NOMO-1 treated with dmso at 0.1 percent for 144 hours (cell line): ENCODE results near the gene SNX13.
"Not testable (repeated sequence)": the region's sequence is repeated elsewhere in the genome, so short reads cannot be mapped to it uniquely, and the experiment has no call there.

ENCODE experiments used
- DNase-seq: peaks from one replicate; lab custom pipeline; 2025; ENCODE audit not compliant: unreplicated experiment; lab: John Stamatoyannopoulos, UW

SNX13 gene

GRCh38 chr7:17915796-17916195 lies 24.5 kb downstream of the SNX13 start:
- DNase-seq = no peak

DNA sequence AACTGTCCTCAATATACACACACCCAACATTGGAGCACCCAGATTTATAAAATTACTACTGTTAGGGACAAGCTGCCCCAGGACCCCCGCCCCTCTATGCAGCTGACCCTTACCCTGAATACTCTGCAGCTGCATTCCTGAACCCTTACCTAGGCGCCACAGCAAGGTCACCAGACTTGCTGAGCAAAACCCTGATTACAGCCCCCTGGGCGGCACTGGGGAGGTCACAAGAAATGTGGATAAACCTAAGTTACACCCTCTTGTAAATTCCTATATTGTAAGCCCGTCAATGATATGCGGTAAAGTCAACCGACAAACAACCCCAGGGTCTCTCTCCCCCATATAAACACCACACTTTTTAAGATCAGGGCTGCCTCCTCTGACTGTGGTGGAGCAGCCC lies 25.1 kb downstream of the SNX13 start:
- DNase-seq = no peak

DNA sequence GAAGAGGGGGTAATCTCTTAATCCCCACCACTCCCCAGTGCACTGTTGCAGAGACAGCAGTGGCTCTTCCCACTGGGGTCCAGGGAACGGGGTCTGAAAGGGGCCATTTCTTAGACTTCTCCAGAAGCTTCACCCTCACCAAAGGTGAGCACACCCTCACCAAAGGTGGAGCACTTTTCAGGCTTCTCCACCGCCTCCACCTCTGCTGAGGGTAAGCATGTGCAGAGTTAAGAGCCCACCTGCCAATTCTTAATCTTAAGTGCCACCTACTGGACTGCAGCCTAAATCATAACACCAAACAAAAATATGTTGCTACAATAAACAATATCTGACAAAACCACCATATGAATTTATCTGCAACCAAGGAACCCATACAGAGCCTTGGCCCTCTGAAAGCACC lies 27.0 kb downstream of the SNX13 start:
- DNase-seq = no peak

- DNase-seq = no peak
Measured at GRCh38 chr7:17912536-17913235, 27.6 kb downstream of the SNX13 start.

DNA sequence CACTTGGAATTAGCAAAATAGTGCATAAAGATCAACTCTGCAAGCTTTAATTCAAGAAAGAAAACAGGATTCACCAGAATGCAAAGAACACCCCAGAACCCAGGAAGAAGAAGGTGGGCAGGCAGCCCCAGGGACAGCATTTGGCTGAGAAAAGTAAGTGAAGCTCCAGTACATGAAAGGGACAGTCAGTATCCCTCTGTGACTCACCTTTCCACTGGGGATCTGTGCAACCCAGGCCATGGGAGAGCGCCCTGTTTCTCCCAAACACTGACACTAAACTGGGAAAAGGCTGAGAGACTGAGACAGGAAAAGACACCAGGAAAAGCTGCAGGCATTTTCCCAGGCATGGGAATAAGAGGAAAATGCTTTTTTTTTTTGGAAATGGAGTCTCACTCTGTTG lies 28.2 kb downstream of the SNX13 start:
- no peak for DNase-seq

GRCh38 chr7:17910377-17910776 lies 29.9 kb downstream of the SNX13 start:
- no peak for DNase-seq

DNA sequence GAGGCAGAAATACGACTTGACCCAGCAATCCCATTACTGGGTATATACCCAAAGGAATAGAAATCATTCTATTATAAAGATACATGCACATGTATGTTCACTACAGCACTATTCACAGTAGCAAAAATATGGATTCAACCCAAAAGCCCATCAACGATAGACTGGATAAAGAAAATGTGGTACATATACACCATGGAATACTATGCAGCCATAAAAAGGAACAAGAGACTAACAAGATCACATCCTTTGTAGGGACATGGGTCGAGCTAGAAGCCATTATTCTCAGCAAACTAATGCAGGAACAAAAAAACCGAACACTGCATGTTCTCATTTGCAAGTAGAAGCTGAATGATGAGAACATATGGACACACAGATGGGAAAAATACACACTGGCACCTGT lies 31.0 kb downstream of the SNX13 start:
- not testable (repeated sequence) for DNase-seq

DNA sequence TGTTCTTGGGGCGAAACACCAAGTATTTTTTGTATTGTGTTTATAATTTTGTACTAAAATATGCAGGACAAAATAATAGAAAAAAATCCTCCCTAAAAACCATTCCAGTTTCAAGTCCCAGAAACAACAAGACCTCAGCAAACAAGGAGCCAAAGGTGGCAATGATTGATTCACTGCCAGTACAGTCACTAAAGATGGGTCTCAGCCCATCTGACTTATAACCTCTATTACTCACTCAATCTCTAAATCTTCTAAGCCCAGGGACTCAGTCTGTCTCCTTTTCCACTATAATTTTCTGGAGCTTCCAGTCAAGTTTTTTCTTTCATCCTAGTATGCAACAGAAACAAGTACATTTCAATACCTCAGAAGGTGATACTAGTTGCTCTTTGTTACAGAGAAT lies 33.3 kb downstream of the SNX13 start:
- DNase-seq = no peak

GRCh38 chr7:17903337-17903736 lies 37.0 kb downstream of the SNX13 start:
- no peak for DNase-seq

DNA sequence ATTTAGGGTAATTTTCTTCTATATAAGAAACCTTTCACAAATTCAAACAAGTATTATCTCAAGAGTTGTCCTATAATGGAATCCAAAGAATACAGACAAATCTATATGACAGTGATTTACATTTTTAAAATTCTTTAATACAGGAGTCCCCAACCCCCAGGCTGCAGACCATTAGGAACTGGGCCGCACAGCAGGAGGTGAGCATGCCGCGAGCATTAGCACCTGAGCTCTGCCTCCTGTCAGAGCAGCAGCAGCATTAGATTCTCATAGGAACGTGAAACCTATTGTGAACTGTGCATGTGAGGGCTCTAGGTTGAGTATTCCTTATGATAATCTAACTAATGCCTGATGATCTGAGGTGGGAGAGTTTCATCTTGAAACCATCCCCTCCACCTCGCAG lies 37.7 kb downstream of the SNX13 start:
- DNase-seq = no peak

GRCh38 chr7:17900464-17900863 lies 39.8 kb downstream of the SNX13 start:
- DNase-seq = no peak

DNA sequence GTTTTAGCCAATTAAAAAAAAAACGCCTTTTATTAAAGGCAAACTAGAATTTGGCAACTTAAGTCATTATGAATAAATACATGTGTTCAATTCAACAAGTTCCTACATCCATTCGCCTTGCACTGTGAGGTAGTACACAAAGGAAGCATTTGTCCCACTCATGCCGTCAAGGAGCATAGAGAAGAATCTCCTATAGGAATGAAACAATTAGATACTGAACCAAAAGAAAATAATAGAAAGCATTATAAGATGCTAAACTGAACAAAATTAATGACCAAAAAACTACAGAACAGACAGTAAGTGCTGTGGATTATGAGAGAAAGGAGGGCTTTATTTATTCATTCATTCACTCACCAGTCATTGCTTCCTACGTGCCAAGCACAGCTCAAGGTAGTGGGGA lies 42.2 kb downstream of the SNX13 start:
- DNase-seq = no peak

DNA sequence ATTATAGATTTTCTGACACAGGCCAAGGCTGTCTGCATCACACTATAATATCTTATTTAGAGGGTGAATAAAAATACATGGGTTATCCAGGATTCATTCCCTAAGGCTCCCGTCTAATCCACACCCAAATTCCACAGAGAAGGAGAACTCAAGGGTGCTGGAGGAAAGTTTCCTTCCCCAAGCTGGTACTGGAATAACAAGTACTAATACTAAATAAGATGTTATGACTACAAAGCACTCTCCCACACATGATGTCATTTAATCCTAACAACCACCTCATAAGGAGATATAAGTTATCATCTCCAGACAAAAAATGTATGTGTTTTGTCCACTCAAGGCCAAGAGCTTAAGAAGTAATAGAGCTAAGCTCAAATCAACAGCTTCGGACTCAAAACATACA lies 53.0 kb downstream of the SNX13 start:
- DNase-seq = no peak

DNA sequence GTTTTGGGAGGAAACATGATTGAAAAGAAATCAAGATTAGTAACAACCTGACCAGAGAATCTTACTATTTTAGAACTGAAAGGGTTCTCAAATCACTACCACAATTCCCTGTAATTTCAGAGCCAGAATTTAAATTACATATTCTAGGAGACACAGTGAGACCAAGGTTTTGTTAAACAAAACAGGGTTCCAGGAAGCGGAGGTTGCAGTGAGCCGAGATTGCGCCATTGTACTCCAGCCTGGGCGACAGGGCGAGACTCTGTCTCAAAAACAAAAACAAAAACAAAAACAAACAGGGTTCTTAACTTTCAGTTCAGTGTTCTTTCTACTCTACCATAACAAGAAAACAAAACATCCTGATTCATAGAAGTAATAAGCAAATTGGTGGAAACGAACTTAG lies 57.6 kb downstream of the SNX13 start:
- no peak for DNase-seq

DNA sequence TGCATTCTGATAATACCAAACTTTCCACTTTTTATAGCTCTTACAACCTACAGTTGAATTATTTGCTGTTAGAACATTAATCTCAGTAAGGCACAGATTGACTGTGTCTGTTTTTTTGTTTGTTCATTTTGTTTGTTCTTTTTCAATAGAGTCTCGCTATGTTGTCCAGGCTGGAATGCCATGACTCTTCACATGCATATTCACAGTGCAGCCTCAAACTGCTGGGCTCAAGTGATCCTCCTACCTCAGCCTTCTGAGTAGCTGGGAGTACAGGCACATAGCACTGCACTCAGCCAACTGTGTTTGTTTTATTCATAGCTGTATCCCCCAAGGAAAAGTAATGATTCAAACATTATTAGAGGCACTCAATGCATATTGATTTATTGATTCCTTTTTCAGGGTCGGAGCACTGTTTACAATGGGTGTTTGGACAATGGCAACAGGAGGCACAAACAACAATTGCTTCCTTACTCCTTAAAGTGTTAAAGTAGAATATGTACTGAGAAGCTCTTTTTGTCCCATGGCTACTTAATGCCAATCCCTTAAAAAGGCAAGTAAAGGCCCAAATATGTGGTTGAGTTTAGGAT lies 61.1 kb downstream of the SNX13 start:
- no peak for DNase-seq

GRCh38 chr7:17878627-17879026 lies 61.7 kb downstream of the SNX13 start:
- no peak for DNase-seq

GRCh38 chr7:17871815-17872533 lies 68.3 kb downstream of the SNX13 start:
- DNase-seq = no peak

- no peak for DNase-seq
Measured at GRCh38 chr7:17870406-17870805, 69.9 kb downstream of the SNX13 start.

DNA sequence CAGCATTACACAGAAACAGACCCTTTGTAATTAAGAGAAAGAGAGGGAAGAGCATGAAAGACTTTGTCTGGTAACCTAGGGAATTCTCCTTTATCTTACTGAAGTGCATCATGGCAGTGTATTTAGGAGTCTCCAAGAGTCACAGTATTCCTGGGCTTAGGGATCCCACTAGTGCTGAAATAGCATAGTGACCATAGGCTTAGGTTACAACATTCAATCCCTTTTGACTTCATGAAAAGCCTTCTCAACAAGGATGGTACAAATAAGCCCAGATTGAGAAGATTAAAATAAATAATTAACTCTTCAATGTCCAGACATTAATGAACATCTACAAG lies 76.5 kb downstream of the SNX13 start:
- DNase-seq = no peak

- DNase-seq = no peak
Measured at GRCh38 chr7:17863095-17863808, 77.0 kb downstream of the SNX13 start.

- DNase-seq = no peak
Measured at GRCh38 chr7:17856251-17856650, 84.0 kb downstream of the SNX13 start.

DNA sequence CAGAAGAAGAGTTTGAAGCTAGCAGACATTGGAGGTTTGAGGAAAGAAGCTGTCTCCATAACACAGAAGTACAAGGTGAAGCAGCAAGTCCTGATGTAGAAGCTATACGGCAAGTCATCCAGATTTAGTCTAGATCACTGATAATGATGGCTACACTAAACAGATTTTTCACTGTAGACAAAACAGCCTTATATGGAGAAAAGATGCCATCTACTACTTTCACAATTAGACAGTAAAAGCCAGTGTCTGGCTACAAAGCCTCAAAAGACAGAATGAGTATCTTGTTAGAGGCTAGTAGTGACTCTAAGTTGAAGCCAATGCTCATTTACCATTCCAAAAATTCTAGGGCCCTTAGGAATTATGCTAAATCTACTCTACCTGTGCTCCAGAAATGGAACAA lies 85.1 kb downstream of the SNX13 start:
- DNase-seq = no peak
